Coronary artery (tissue), 2 donors: ENCODE data around the gene PSTPIP1.

Source experiments
- DNase-seq: peaks from one replicate; pipeline ENCODE4 v3.0.0-alpha.2; 2017; ENCODE audit warnings: low spot score
- H3K27ac ChIP-seq, 2 donors: fragments of 200-600 bp; sonication (generic); one replicate each; pipeline ENCODE4 v1.5.1; 2016 to 2019
- H3K4me3 ChIP-seq: fragments of 200-600 bp; sonication (generic); 2 replicates; pipeline ENCODE4 v1.5.1; 2016; ENCODE audit warnings: mild to moderate bottlenecking, moderate library complexity
- CTCF ChIP-seq: fragments of 200-600 bp; sonication (generic); IDR thresholded peaks from one replicate; pipeline ENCODE4 v1.5.1; 2019; ENCODE audit warnings: antibody characterized with exemption

Gene PSTPIP1

GRCh38 chr15:76999996-77000395, 5.1 kb downstream of the PSTPIP1 start:
- DNase-seq, result no peak
- no peak overlapping the region for H3K27ac ChIP-seq
- no peak overlapping the region for H3K4me3 ChIP-seq
- TF ChIP-seq CTCF, result no peak

GRCh38 chr15:77001351-77001750, 6.4 kb downstream of the PSTPIP1 start:
- no peak for DNase-seq
- H3K27ac ChIP-seq, result no peak overlapping the region
- no peak for TF ChIP-seq CTCF

GRCh38 chr15:77001966-77002365, 7.0 kb downstream of the PSTPIP1 start:
- Histone ChIP-seq H3K4me3 (no peak overlapping the region), H3K27ac (no peak overlapping the region)
- DNase-seq, result no peak
- no peak for TF ChIP-seq CTCF

More at GRCh38 chr15:77001351-77001750, 6.4 kb downstream of the PSTPIP1 start:
- no peak overlapping the region for H3K4me3 ChIP-seq

GRCh38 chr15:77002436-77002835, 7.5 kb downstream of the PSTPIP1 start:
- Histone ChIP-seq H3K27ac (peak overlapping the region in 1 of 2 donors; percentile 73), H3K4me3 (no peak overlapping the region)
- no peak for DNase-seq
- TF ChIP-seq CTCF, result no peak

- Histone ChIP-seq H3K27ac (peak overlapping the region in 1 of 2 donors; percentile 73), H3K4me3 (no peak overlapping the region)
- no peak for TF ChIP-seq CTCF
- no peak for DNase-seq
Measured at GRCh38 chr15:77002954-77003912, 8.3 kb downstream of the PSTPIP1 start.

- Histone ChIP-seq H3K27ac (peak overlapping the region in 1 of 2 donors; percentile 67), H3K4me3 (no peak overlapping the region)
- no peak for TF ChIP-seq CTCF
- no peak for DNase-seq
Measured at GRCh38 chr15:77004189-77004588, 9.3 kb downstream of the PSTPIP1 start.

- no peak for DNase-seq
- no peak overlapping the region for H3K4me3 ChIP-seq
- H3K27ac ChIP-seq, result no peak overlapping the region
- TF ChIP-seq CTCF, result no peak
Measured at GRCh38 chr15:77009176-77009575, 14.2 kb downstream of the PSTPIP1 start.
